CD4-positive, CD25-positive, alpha-beta regulatory T cell (primary cell): ENCODE measurements around the gene SCAF1. TPM values are rescaled to one million over a fixed set of nuclear protein-coding genes. Genes with fewer than 3 reads are reported as not detected.

Source experiments
- ATAC-seq, 2 donors: fragments of 150-1000 bp; cut with Tn5 transposase; one replicate each; pipeline ENCODE4 v1.10.0; 2021; ENCODE audit warnings: low read depth in 2 of 2, moderate number of reproducible peaks in 2 of 2, moderate library complexity in 1 of 2
- DNase-seq, 3 donors: peaks; one replicate each; pipeline versions ENCODE4 v3.0.0 to v3.0.0-alpha.2; 2012 to 2022; ENCODE audit warnings: mixed read lengths in 1 of 3
- H3K27ac ChIP-seq: one replicate; pipeline ENCODE4 v1.7.0; 2013; ENCODE audit warnings: mild to moderate bottlenecking, low read length; ENCODE audit not compliant: insufficient read depth, poor library complexity, severe bottlenecking
- H3K27me3 ChIP-seq: one replicate; pipeline ENCODE4 v1.7.0; 2013; ENCODE audit warnings: low read length; ENCODE audit not compliant: control insufficient read depth, insufficient read depth
- H3K36me3 ChIP-seq: one replicate; pipeline ENCODE4 v1.7.0; 2013; ENCODE audit warnings: mild to moderate bottlenecking, low read length, moderate library complexity; ENCODE audit not compliant: control insufficient read depth, insufficient read depth
- H3K4me1 ChIP-seq: 2 replicates; pipeline ENCODE4 v1.7.0; 2013; ENCODE audit warnings: mild to moderate bottlenecking, low read length; ENCODE audit not compliant: insufficient read depth, control insufficient read depth, poor library complexity, severe bottlenecking
- H3K4me3 ChIP-seq: one replicate; pipeline ENCODE4 v1.7.0; 2013; ENCODE audit warnings: low read depth, mild to moderate bottlenecking, low read length, moderate library complexity
- H3K9me3 ChIP-seq, 2 experiments: 1 replicate in 1 of 2; 2 replicates in 1 of 2; pipeline ENCODE4 v1.7.0; 2013; ENCODE audit warnings: low read length in 2 of 2, mild to moderate bottlenecking in 1 of 2, moderate library complexity in 1 of 2; ENCODE audit not compliant: control insufficient read depth in 2 of 2
- H3K27ac Mint-ChIP-seq, 3 donors: one replicate each; pipeline ENCODE4 v1.8.0; 2020 to 2022; ENCODE audit warnings: mild to moderate bottlenecking in 3 of 3, mixed read lengths in 3 of 3, moderate library complexity in 2 of 3
- H3K27me3 Mint-ChIP-seq: one replicate; pipeline ENCODE4 v1.8.0; 2022; ENCODE audit warnings: mild to moderate bottlenecking, mixed read lengths
- H3K36me3 Mint-ChIP-seq: one replicate; pipeline ENCODE4 v1.8.0; 2020; ENCODE audit warnings: mixed read lengths
- H3K4me1 Mint-ChIP-seq, 4 donors: one replicate each; pipeline ENCODE4 v1.8.0; 2020 to 2022; ENCODE audit warnings: mixed read lengths in 4 of 4, mild to moderate bottlenecking in 1 of 4
- H3K4me3 Mint-ChIP-seq, 4 donors: one replicate each; pipeline ENCODE4 v1.8.0; 2020 to 2022; ENCODE audit warnings: mild to moderate bottlenecking in 4 of 4, mixed read lengths in 4 of 4, moderate library complexity in 3 of 4
- H3K9me3 Mint-ChIP-seq, 7 donors: one replicate each; pipeline ENCODE4 v1.8.0; 2020 to 2022; ENCODE audit warnings: mixed read lengths in 7 of 7, mild to moderate bottlenecking in 3 of 7, moderate library complexity in 2 of 7
- polyA plus RNA-seq, 4 donors: library from polyadenylated mRNA; unstranded; fragments of 300-500 nt; fragmentation: Illumina TruSeq; gene quantifications; one replicate each; pipeline ENCODE4 v1.2.3, GENCODE V29; 2021
- total RNA-seq: library from RNA; stranded (reverse); gene quantifications from one replicate; pipeline ENCODE4 v1.2.3, GENCODE V29; 2022

The SCAF1 gene
- total and polyA plus RNA-seq, 5 donors from 2014 or later: 0.53 to 47.4 (median 0.81) TPM; not detected in 1

- Histone ChIP-seq H3K4me1 (peaks cover 19% of the 10 kb centered on the region), H3K36me3 (no peaks in the 10 kb centered on the region), H3K9me3 (no peaks in the 10 kb centered on the region), H3K4me3 (no peak overlapping the region), H3K27me3 (peaks cover 3% of the 10 kb centered on the region), H3K27ac (no peak overlapping the region)
- H3K27ac Mint-ChIP-seq: no peak overlapping the region
- DNase-seq: no peak
- no peak for ATAC-seq
- no peaks in the 10 kb centered on the region for H3K9me3 Mint-ChIP-seq
- peaks cover 6 to 26% (median 12%) of the 10 kb centered on the region in 4 donors for H3K4me1 Mint-ChIP-seq
- peak overlapping the region in 1 of 4 donors; percentile 2 for H3K4me3 Mint-ChIP-seq
- peaks cover 22% of the 10 kb centered on the region for H3K27me3 Mint-ChIP-seq
- peaks cover 4% of the 10 kb centered on the region for H3K36me3 Mint-ChIP-seq
Measured at GRCh38 chr19:49692147-49692506, 50.1 kb downstream of the SCAF1 start.

- no peaks in the 10 kb centered on the region for H3K36me3 ChIP-seq
- DNase-seq (no peak), ATAC-seq (no peak)
- Mint-ChIP-seq H3K27me3 (peaks cover 12% of the 10 kb centered on the region), H3K4me3 (no peak overlapping the region), H3K9me3 (no peaks in the 10 kb centered on the region), H3K36me3 (no peaks in the 10 kb centered on the region), H3K27ac (no peak overlapping the region), H3K4me1 (peaks cover 0 to 9% (median 3%) of the 10 kb centered on the region in 4 donors)
- peaks cover 3% of the 10 kb centered on the region for H3K27me3 ChIP-seq
- peaks cover 6% of the 10 kb centered on the region for H3K4me1 ChIP-seq
- no peak overlapping the region for H3K4me3 ChIP-seq
- H3K27ac ChIP-seq: no peak overlapping the region
- no peaks in the 10 kb centered on the region for H3K9me3 ChIP-seq
Measured at GRCh38 chr19:49696115-49696514, 54.1 kb downstream of the SCAF1 start.

- Histone ChIP-seq H3K4me3 (no peak overlapping the region), H3K27me3 (no peaks in the 10 kb centered on the region), H3K27ac (no peak overlapping the region), H3K36me3 (no peaks in the 10 kb centered on the region), H3K4me1 (no peaks in the 10 kb centered on the region), H3K9me3 (no peaks in the 10 kb centered on the region)
- Mint-ChIP-seq H3K36me3 (no peaks in the 10 kb centered on the region), H3K4me3 (no peak overlapping the region), H3K27me3 (peaks cover 6% of the 10 kb centered on the region), H3K27ac (peak overlapping the region in 1 of 3 donors; percentile 35), H3K9me3 (no peaks in the 10 kb centered on the region), H3K4me1 (peaks cover 0 to 3% (median 0%) of the 10 kb centered on the region in 4 donors)
- DNase-seq: no peak
- no peak for ATAC-seq
Measured at GRCh38 chr19:49696865-49697264, 54.9 kb downstream of the SCAF1 start.

GRCh38 chr19:49699364-49699763, 57.4 kb downstream of the SCAF1 start:
- peaks cover 4% of the 10 kb centered on the region for H3K27me3 Mint-ChIP-seq
- no peak overlapping the region for H3K4me3 ChIP-seq
- H3K27ac Mint-ChIP-seq: no peak overlapping the region
- no peaks in the 10 kb centered on the region for H3K36me3 ChIP-seq
- H3K4me1 Mint-ChIP-seq: no peaks in the 10 kb centered on the region
- H3K9me3 Mint-ChIP-seq: no peaks in the 10 kb centered on the region
- no peaks in the 10 kb centered on the region for H3K9me3 ChIP-seq
- DNase-seq (no peak), ATAC-seq (no peak)
- no peaks in the 10 kb centered on the region for H3K36me3 Mint-ChIP-seq
- no peaks in the 10 kb centered on the region for H3K4me1 ChIP-seq
- H3K4me3 Mint-ChIP-seq: no peak overlapping the region
- no peaks in the 10 kb centered on the region for H3K27me3 ChIP-seq
- H3K27ac ChIP-seq: no peak overlapping the region

- Mint-ChIP-seq H3K27ac (no peak overlapping the region), H3K36me3 (no peaks in the 10 kb centered on the region), H3K9me3 (no peaks in the 10 kb centered on the region), H3K4me3 (no peak overlapping the region), H3K27me3 (peaks cover 4% of the 10 kb centered on the region), H3K4me1 (no peaks in the 10 kb centered on the region)
- no peak for DNase-seq
- H3K9me3 ChIP-seq: no peaks in the 10 kb centered on the region
- no peaks in the 10 kb centered on the region for H3K36me3 ChIP-seq
- H3K4me1 ChIP-seq: no peaks in the 10 kb centered on the region
- no peak overlapping the region for H3K4me3 ChIP-seq
- no peak for ATAC-seq
- no peak overlapping the region for H3K27ac ChIP-seq
- no peaks in the 10 kb centered on the region for H3K27me3 ChIP-seq
Measured at GRCh38 chr19:49700563-49700962, 58.6 kb downstream of the SCAF1 start.

- no peak overlapping the region for H3K4me3 ChIP-seq
- no peak for ATAC-seq
- H3K4me3 Mint-ChIP-seq: no peak overlapping the region
- no peak overlapping the region for H3K27ac Mint-ChIP-seq
- no peaks in the 10 kb centered on the region for H3K27me3 ChIP-seq
- H3K27ac ChIP-seq: no peak overlapping the region
- no peaks in the 10 kb centered on the region for H3K9me3 ChIP-seq
- H3K4me1 Mint-ChIP-seq: no peaks in the 10 kb centered on the region
- peaks cover 4% of the 10 kb centered on the region for H3K27me3 Mint-ChIP-seq
- no peaks in the 10 kb centered on the region for H3K9me3 Mint-ChIP-seq
- H3K4me1 ChIP-seq: no peaks in the 10 kb centered on the region
- H3K36me3 ChIP-seq: no peaks in the 10 kb centered on the region
- DNase-seq: no peak
- H3K36me3 Mint-ChIP-seq: no peaks in the 10 kb centered on the region
Measured at GRCh38 chr19:49701271-49701786, 59.3 kb downstream of the SCAF1 start.

GRCh38 chr19:49704888-49705642, 63.1 kb downstream of the SCAF1 start:
- Histone ChIP-seq H3K9me3 (no peaks in the 10 kb centered on the region), H3K4me1 (no peaks in the 10 kb centered on the region), H3K27ac (no peak overlapping the region), H3K36me3 (no peaks in the 10 kb centered on the region), H3K27me3 (no peaks in the 10 kb centered on the region), H3K4me3 (no peak overlapping the region)
- DNase-seq: no peak
- no peaks in the 10 kb centered on the region for H3K36me3 Mint-ChIP-seq
- no peak overlapping the region for H3K4me3 Mint-ChIP-seq
- no peaks in the 10 kb centered on the region for H3K9me3 Mint-ChIP-seq
- H3K27ac Mint-ChIP-seq: no peak overlapping the region
- peaks cover 9% of the 10 kb centered on the region for H3K27me3 Mint-ChIP-seq
- no peak for ATAC-seq
- H3K4me1 Mint-ChIP-seq: no peaks in the 10 kb centered on the region

GRCh38 chr19:49705919-49706318, 63.9 kb downstream of the SCAF1 start:
- Mint-ChIP-seq H3K4me3 (no peak overlapping the region), H3K9me3 (no peaks in the 10 kb centered on the region), H3K27me3 (peaks cover 9% of the 10 kb centered on the region), H3K36me3 (no peaks in the 10 kb centered on the region), H3K27ac (no peak overlapping the region), H3K4me1 (no peaks in the 10 kb centered on the region)
- H3K4me1 ChIP-seq: no peaks in the 10 kb centered on the region
- no peak overlapping the region for H3K27ac ChIP-seq
- H3K9me3 ChIP-seq: no peaks in the 10 kb centered on the region
- H3K27me3 ChIP-seq: no peaks in the 10 kb centered on the region
- no peaks in the 10 kb centered on the region for H3K36me3 ChIP-seq
- H3K4me3 ChIP-seq: no peak overlapping the region
- ATAC-seq: no peak
- no peak for DNase-seq
